HL-60 (cell line): ENCODE data around the gene MOK.

ENCODE experiments used
- DNase-seq, 2 experiments: peaks; one replicate each; pipeline ENCODE4 v3.0.0-alpha.2; 2010 to 2020; ENCODE audit warnings: low read depth in 1 of 2, low spot score in 1 of 2
- H3K27ac ChIP-seq: fragments of 250-450 bp; sonication (Bioruptor Pico); replicated peaks from 2 replicates; pipeline ENCODE4 v1.5.1; 2020; ENCODE audit warnings: mild to moderate bottlenecking, moderate library complexity
- H3K27me3 ChIP-seq: fragments of 250-450 bp; sonication (Bioruptor Pico); 2 replicates; pipeline ENCODE4 v1.5.1; 2021; ENCODE audit warnings: mild to moderate bottlenecking, moderate library complexity; ENCODE audit not compliant: insufficient read depth, poor library complexity, severe bottlenecking
- H3K4me3 ChIP-seq: replicated peaks from 2 replicates; pipeline ENCODE4 v1.5.1; 2011; ENCODE audit warnings: mild to moderate bottlenecking, control low read depth, low read length; ENCODE audit not compliant: insufficient read depth
- CTCF ChIP-seq: IDR thresholded peaks from one replicate; pipeline ENCODE4 v1.5.1; 2011; ENCODE audit warnings: low read length, control low read depth, inconsistent platforms; ENCODE audit not compliant: insufficient read depth
- GABPA ChIP-seq: IDR thresholded peaks from 2 replicates; pipeline ENCODE4 v1.6.1; 2012; ENCODE audit warnings: low read depth
- POLR2AphosphoS5 ChIP-seq: IDR thresholded peaks from 2 replicates; pipeline ENCODE4 v1.6.1; 2012; ENCODE audit warnings: low read depth
- REST ChIP-seq: IDR thresholded peaks from 2 replicates; pipeline ENCODE4 v1.6.1; 2012; ENCODE audit warnings: low read depth; ENCODE audit not compliant: insufficient replicate concordance
- SPI1 ChIP-seq: IDR thresholded peaks from 2 replicates; pipeline ENCODE4 v1.6.1; 2012; ENCODE audit warnings: low read depth, mild to moderate bottlenecking, borderline replicate concordance

MOK gene

GRCh38 chr14:102320671-102321455 is 15.9 kb upstream of the MOK start:
- Histone ChIP-seq H3K27me3 (no peaks in the 10 kb centered on the region), H3K4me3 (peak overlapping the region; percentile 87), H3K27ac (peak overlapping the region; percentile 84)
- no peak for TF ChIP-seq POLR2AphosphoS5
- TF ChIP-seq REST: no peak
- TF ChIP-seq GABPA: no peak
- no peak for TF ChIP-seq CTCF
- TF ChIP-seq SPI1: no peak
- DNase-seq: no peak

GRCh38 chr14:102320033-102320660 is 15.2 kb upstream of the MOK start:
- TF ChIP-seq REST: no peak
- TF ChIP-seq SPI1: no peak
- no peak for TF ChIP-seq GABPA
- no peak for TF ChIP-seq CTCF
- no peak for TF ChIP-seq POLR2AphosphoS5
- peak overlapping the region; percentile 87 for H3K4me3 ChIP-seq
- H3K27me3 ChIP-seq: no peaks in the 10 kb centered on the region
- H3K27ac ChIP-seq: peak overlapping the region; percentile 84
- DNase-seq: peak in 1 of 2 experiments; percentile 27

GRCh38 chr14:102319351-102320032 is 14.5 kb upstream of the MOK start, which contains the start of gene ZNF839:
TSS of gene ZNF839 (plus strand) at chr14:102319746. CDS start at chr14:102319766, 20 bp downstream.
- peak within 1 kb of the TSS; percentile 87 for H3K4me3 ChIP-seq
- H3K27ac ChIP-seq: peak within 1 kb of the TSS; percentile 84
- no peak for TF ChIP-seq SPI1
- TF ChIP-seq CTCF: no peak
- no peak for TF ChIP-seq GABPA
- peak; percentile 57; the same call in 1 of the 2 replicates for TF ChIP-seq POLR2AphosphoS5
- no peak for TF ChIP-seq REST
- no peaks in the 10 kb centered on the region for H3K27me3 ChIP-seq
- peak; percentile 79 to 94 for DNase-seq
